A204.1 (cell line): ENCODE data around the gene FAHD1.

Experiments
- FAIRE-seq: peaks from 2 replicates; lab custom pipeline; 2012; peaks lifted over from hg19 to GRCh38; lab: Jason Lieb, UNC

Gene FAHD1

GRCh38 chr16:1826691-1827573, at the start of gene FAHD1, which contains the start of gene HAGH:
Gene FAHD1 (plus strand): TSS chr16:1827206. CDS start chr16:1827239, 33 bp downstream.
Gene HAGH (minus strand): TSS chr16:1826825. CDS start chr16:1826787, 38 bp downstream.
- no peak for FAIRE-seq

- FAIRE-seq: no peak
Measured at GRCh38 chr16:1777375-1778199, 49.4 kb upstream of the FAHD1 start.

- FAIRE-seq: no peak
Measured at GRCh38 chr16:1778200-1779179, 48.5 kb upstream of the FAHD1 start.

- FAIRE-seq: no peak
Measured at GRCh38 chr16:1779234-1779701, 47.7 kb upstream of the FAHD1 start.

- no peak for FAIRE-seq
Measured at GRCh38 chr16:1779741-1780676, 47.0 kb upstream of the FAHD1 start.

GRCh38 chr16:1780677-1781072, 46.3 kb upstream of the FAHD1 start:
- no peak for FAIRE-seq

- FAIRE-seq: no peak
Measured at GRCh38 chr16:1781254-1781653, 45.8 kb upstream of the FAHD1 start.

- no peak for FAIRE-seq
Measured at GRCh38 chr16:1781758-1782407, 45.1 kb upstream of the FAHD1 start.

- FAIRE-seq: peak; percentile 99
Measured at GRCh38 chr16:1782408-1783264, 44.4 kb upstream of the FAHD1 start, which contains the start of the genes NUBP2 and SPSB3. Gene NUBP2 (plus strand): TSS chr16:1782960. CDS start chr16:1783021, 61 bp downstream. Gene SPSB3 (minus strand): TSS chr16:1782571. CDS start chr16:1781483, 1,088 bp downstream.

- no peak for FAIRE-seq
Measured at GRCh38 chr16:1784977-1785845, 41.8 kb upstream of the FAHD1 start.

- no peak for FAIRE-seq
Measured at GRCh38 chr16:1785846-1786170, 41.2 kb upstream of the FAHD1 start.

GRCh38 chr16:1786242-1787055, 40.6 kb upstream of the FAHD1 start:
- no peak for FAIRE-seq

GRCh38 chr16:1787056-1787321, 40.0 kb upstream of the FAHD1 start:
- no peak for FAIRE-seq

GRCh38 chr16:1787322-1788094, 39.5 kb upstream of the FAHD1 start:
- FAIRE-seq: no peak

GRCh38 chr16:1788095-1788707, 38.8 kb upstream of the FAHD1 start:
- FAIRE-seq: no peak

- no peak for FAIRE-seq
Measured at GRCh38 chr16:1788708-1789100, 38.3 kb upstream of the FAHD1 start.
